CD4-positive, alpha-beta T cell treated with Interleukin-17A for 1 hour (primary cell): ENCODE measurements around the gene CNTRL.

Experiments
- DNase-seq: peaks from one replicate; pipeline ENCODE4 v3.0.0-alpha.2; 2020

The CNTRL gene

DNA sequence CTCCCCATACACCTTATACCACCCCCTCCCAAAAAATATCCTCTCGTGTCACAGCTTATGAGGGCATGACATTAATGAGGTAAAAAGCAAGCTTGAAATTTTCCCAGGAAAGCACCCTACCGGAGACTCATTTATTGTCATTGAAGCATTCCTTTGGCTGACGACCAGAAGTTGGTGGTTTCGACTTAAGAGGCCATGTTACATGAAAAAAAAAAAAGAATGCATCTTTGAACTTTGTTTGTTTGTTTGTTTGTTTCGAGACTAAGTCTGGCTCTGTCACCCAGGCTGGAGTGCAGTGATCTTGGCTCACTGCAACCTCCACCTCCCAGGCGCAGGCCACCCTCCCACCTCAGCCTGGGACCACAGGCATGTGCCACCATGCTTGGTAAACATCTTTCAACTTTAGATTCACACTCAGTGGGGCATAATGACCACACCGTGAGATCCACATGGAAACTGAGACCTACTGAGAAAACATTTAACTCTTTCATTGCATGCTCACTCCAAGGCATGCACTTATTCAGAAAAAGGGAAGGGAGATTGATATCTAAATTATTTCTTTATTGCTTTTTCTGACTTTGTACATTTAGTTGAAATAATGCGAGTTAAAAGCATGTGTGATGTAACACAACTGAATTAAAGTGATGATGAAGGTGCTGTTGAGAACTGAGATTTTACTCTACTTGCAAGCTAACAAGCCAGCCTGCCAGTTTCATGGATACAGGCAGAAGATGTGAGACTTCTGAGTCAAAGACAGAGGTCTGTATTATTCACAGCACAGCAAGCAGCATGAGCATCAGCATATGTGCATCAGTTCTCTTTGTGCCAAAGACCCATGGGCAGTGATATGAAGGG is 132.0 kb downstream of the CNTRL start:
- DNase-seq = no peak

DNA sequence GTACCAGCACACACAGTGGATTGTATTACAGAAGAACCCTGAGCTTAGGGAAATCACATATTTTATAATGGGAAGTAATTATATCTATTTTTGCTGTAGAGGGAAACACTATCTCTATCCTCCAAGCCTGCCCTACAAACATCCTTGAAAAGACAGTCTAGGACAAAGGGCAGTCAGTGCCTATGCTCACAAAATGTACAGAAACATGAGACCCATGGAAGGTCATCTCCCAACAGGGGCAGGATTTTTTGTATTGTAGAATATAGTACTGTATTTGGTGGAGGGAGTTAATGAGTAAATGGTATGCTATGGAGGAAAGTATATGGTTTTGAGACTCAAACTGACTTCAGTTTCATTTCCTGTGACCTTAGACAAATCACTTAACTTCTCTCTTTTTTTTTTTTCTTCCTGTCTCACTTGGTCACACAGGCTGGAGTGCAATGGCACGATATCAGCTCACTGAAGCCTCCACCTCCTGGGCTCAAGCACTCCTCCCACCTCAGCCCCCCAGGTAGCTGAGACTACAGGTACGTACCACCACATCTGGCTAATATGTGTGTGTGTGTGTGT is 132.7 kb downstream of the CNTRL start:
- DNase-seq = no peak

DNA sequence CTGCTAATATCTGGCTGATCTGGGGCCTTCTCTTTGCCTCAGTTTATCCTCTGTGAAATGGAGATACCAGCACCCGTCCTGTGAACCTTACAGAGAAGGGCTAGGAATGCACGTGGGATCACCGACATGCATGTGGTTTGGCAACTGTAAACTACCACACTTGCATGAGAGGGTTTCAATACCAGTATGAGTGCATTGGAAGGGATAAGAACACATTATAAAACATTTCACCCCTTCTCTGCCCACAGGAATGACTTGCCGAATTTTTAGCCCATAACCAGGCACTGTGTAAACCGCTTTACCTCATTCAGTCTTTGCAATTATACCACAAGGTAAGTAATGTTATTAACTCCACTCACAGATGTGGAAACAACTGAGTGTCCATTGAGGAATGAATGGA is 135.8 kb downstream of the CNTRL start:
- no peak for DNase-seq

DNA sequence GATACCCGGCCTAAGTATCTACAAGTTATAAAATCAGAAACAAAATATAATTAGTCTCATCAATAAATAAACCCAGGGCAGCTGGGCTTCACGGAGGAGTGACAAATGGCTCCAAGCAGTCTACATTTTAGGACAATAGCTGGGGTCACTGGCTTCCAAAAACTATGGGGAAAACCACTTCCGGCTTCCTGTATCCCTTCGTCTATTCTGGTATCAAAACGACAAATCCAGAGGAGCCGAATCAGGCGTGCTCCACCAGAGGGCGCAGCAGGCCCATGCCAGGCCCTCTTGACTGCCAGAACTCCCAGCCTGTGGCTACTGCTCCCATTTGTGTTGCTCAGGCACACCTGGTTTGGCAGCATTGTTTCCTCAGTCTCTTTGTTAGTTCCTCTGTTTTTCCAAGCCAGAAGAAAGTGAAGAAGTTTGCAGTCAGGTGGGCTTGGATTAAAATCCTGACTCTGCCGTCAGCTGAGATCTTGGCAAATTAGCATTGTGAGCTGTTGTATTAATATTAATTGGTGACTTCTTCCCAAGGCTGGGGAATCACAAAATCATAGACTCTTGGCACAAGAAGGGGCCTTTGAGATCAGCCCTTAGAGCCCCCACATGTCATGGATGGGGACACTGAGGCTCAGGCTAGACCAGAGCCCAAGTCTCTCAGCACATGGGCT is 138.5 kb downstream of the CNTRL start:
- peak; percentile 69 for DNase-seq

DNA sequence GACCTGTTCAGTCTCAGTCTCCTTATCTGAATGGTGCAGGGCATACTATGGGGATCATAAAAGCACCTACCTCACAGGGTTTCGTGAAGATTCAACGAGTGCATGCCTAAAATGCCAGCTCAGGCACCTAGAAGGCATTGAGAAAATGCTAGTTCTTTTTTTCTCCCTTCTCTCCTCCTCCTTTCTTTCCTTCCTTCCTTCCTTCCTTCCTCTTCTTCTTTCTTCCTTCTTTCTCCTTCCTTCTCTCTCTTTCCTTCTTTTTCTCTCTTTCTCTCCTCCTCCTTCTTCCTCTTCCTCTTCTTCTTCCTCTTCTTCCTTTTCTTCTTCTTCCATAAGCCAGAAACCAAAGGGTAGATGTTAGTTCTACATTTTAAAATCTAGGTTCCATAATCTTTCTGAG is 139.2 kb downstream of the CNTRL start:
- no peak for DNase-seq

DNA sequence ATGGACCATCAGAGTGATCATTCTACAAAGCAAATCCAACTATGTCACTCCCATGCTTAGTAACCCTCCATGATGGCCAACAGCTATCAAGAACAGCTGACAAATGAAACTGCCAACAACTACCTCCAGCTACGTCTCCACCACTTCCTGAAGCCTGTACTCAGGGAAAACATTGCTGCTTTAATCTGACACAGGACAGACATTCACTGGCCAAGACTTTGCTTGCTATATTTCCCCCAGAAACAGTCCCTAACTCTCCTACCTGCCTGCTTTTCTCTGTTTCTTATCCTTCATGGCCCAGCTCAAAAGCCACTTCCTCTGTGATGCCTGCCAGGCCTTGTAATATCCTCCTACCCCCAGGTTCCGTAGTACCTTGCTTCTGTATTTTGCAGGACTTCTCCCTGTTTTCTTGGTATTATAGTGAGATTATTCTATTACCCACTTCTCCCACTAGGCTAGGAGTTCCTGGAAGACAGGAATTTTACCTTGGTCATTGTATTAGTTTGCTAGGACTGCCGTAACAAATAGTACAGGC is 141.6 kb downstream of the CNTRL start:
- DNase-seq = no peak

DNA sequence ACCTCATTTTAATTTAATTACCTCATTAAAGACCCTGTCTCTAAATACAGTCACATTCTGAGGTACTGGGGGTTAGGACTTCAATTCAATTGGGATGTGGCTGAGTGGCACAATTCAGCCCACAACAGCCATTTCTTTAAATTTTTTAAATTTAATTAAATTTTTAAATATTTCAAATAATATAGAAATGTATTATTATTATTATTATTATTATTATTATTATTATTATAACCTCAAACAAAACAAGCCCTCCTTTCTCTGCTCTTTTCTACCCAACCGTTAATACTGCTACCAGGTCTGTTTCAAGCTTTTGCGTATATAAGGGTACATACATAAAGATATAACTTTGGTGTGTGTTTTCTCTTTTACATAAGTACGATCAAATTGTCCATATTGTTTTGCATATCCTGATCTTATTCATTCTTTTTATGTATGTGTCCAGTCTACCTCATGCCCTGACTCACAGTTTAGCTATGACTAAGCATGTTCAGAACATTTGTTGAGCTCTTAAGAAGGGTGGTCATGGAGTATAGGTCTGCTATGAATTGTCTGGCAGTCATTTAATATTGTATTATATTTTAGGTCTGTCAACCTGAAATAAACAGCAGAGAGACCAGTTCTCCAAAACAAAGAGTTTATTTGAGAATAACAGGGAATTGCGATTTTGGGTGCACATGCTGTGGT is 143.0 kb downstream of the CNTRL start:
- no peak for DNase-seq

DNA sequence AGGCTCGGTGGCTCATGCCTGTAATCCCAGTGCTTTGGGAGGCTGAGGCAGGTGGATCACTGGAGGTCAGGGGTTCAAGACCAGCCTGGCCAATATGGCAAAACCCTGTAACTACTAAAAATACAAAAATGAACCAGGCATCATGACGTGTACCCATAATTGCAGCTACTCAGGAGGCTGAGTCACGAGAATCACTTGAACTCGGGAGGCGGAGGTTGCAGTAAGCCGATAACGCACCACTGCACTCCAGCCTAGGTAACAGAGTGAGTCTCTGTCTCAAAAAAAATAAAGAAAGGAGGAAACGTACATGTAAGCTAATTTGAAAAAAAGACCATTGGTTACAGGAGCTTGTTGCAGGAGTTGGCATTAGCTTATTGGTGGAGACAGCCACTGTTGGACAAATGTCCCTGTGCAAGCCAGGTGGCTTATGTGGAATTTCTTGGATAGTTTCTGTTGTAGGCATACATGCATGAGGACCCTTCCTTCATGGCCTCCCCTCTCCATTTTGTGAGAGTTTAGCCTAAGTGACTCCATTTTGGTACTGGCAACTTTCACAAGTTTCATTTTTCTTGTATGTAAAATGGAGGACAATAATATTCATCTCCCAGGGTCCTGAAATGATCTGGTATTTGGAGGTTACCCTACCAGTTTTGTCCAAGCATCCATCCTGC is 143.7 kb downstream of the CNTRL start:
- DNase-seq = no peak

DNA sequence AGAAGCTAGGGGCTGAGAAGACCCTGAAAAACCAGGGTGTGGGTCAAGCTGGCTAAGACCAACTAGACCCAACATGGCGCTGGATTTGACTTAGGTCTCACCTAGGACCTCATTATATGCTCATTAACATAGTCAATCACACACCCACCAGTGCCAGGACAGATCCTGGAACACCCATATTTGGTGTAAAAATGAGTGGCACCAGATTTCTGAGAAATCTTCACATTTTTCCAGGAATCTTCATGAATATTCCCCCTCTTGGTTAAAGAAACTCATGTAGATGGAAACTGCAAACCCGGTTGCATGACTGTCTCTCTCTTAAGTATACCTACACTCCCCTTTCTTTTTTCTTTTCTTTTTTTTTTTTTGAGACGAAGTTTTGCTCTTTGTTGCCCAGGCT is 144.8 kb downstream of the CNTRL start:
- no peak for DNase-seq

DNA sequence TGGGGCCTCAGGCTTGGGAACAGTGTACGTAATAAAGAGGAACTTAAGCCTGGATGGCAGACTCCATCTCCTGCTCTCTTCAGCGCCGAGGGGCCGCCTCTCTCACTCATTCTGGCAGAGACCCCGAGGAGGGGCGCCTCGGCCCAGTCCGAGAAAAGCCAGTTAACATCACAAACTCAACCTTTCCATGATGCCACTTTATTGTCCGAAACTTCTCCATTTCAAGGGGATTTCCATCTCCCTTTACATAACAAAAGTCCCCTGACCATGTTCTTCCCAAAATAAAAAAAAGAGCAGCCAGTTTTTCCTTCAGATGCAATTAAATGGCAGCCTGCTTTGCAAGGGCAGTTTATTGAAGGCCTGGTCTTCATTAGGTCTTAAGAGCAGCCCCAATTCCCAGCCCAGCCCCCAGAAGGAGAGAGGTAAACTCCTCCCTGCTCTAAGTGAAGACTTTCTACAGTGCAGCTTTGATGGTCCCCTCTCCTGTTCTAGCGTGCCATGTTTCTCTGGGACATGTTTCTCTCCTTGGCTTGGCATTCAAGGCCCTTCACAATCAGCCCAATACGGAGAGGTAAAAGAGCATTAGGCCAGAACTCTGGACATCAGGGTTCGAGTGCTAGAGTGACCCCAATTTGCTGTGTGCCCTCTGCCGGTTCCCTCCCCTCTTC is 146.4 kb downstream of the CNTRL start:
- DNase-seq = no peak

DNA sequence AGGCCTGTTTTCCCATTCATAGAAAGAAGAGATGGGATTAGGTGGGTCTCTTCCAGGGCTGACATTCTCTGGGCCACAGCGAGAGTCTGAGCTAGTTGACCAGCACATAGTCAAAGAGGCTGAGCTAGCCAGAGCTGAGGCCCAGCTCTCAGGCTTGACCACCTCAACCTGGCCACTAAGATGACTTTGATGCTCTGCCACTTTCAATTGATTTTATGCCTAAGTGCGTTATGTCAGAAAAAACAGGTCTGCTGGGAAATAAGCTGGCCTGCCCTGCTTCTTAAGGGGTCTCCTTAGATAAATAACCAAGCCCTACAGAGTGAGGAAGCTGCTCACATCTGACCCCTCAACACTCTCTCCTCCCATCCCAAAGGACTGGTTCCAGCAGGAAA is 146.9 kb downstream of the CNTRL start:
- DNase-seq = no peak

DNA sequence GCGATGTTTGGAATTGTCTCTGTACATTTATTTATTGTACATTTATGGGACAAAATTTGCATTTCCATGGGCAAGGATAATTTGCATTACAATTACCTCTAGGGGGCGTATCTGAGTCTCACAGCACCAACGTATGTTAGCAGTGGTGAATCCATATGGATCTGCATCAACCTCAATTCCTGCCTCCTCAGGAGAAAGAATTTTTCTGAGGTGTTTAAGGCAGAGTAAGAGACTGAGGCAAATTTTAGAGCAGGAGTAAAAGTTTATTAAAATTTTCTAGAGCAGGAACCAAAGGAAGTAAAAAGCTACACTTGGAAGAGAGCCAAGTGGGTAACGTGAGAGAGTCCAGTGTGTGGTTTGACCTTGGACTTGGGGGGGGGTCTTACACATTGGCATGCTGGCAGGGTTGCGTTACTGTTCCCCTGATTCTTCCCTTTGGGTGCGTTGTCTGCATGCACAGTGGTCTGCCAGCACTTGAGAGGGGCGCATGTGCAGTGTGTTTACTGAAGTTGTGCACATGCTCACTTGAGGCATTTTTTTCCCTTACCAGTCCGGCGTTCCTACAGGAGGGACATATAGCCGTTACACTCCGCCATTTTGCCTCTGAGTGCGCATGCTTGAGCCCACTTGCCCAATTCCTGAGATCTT is 147.9 kb downstream of the CNTRL start:
- peak; percentile 27 for DNase-seq

DNA sequence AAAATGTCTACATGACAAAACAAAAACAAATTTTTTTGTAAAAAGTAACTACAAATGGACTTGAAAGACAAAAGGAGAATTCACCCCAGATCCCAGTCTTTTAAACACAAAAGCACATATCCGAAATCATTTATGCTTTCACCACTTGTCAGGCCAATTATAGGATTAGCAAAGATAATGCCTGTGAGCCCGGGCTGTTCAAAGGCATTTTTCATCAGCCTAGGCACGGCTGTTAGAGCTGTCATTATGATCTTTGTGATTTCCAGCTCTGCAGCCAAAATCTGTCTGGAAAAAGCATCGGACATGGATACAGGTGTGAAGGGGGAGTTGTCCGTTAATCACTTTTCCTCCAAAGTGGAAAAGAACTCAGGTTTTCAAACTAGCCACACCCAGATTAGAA is 150.5 kb downstream of the CNTRL start:
- no peak for DNase-seq

DNA sequence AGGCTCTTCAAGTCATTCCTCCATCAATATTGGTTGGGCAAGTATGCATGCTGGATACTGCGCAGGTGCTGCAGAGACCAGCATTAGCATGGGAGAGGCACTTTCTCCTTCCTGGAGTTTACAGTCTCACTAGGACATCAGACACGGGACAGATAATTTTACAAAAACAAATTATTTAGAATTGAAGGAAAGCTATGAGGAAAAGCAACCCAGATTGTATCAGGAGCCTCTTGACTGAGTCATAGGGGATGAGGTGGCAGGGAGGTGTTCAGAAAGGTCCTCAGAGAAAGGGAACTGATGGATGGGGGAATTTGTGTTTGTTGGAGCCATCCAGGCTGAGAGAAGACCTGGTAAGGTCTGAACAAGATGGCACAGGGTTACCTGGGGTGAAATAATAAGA is 151.4 kb downstream of the CNTRL start:
- no peak for DNase-seq
